HepG2 (cell line): ENCODE results near the gene ZNF816.

Experiments used
- CHD4 ChIP-seq: fragments of 200-600 bp; sonication (generic); IDR thresholded peaks from 2 replicates; pipeline ENCODE4 v1.7.0; 2017; ENCODE audit warnings: mild to moderate bottlenecking, low read length, borderline replicate concordance
- CTCF ChIP-seq: sonication (generic); formaldehyde crosslinking; IDR thresholded peaks from 2 replicates; pipeline ENCODE4 v1.5.0; 2020; ENCODE audit warnings: mild to moderate bottlenecking, missing genetic modification reagents, moderate library complexity
- FOXM1 ChIP-seq: sonication (generic); formaldehyde crosslinking; IDR thresholded peaks from 2 replicates; pipeline ENCODE4 v1.5.0; 2020; ENCODE audit warnings: missing genetic modification reagents
- PRPF4 ChIP-seq: fragments of 200-400 bp; formaldehyde crosslinking; IDR thresholded peaks from 2 replicates; pipeline ENCODE4 v1.6.1; 2016; ENCODE audit warnings: low read length, low read depth; ENCODE audit not compliant: poor library complexity, severe bottlenecking
- TF ChIP-seq, protein P1 (sequence below): sonication (generic); formaldehyde crosslinking; IDR thresholded peaks from 2 replicates; pipeline ENCODE4 v1.4.0; 2020; ENCODE audit warnings: low read depth, missing genetic modification reagents
- TF ChIP-seq, protein P2 (sequence below): sonication (generic); formaldehyde crosslinking; IDR thresholded peaks from 2 replicates; pipeline ENCODE4 v1.5.0; 2020; ENCODE audit warnings: missing genetic modification reagents

DNA sequence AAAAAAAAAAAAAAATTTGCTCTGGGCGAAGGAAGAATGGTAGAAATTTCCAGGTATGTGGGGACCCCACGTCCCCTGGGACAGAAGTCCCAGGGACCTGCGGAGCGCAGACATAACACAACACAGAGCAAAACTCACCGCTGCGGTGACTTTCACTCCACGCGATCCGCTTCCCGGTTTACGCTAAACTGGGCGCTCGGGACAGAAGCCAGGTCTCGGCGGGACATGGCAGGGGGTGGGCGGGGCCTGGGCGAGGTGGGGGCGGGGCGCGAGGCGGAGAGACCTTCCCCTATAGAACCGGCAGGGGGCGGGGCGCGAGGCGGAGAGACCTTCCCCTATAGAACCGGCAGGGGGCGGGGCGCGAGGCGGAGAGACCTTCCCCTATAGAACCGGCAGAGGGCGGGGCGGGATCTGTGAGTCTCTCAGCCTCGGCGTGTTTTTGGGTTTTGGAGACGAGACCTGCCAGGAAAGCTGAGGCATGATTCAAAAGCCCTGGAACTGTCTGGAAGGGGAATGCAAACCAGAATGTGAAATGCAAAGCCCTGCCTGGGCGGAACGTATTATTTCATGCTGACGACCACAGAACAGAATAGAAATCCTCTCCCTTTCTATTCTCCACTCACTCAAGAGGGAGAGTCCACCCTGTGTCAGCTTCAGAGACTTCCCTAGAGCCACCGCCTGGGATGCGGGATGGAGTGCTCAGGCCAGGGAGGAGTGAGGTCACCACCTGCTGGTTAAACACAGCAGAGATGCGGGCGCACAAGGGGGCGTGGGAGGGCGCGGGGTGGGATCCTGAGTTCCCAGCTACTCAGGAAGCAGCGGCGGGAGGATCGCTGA is 30.9 kb upstream of the ZNF816 start:
- TF ChIP-seq CTCF (CRISPR knock-in tag): peak; percentile 18; the same call in 1 of the 2 replicates
- TF ChIP-seq, protein P1, sequence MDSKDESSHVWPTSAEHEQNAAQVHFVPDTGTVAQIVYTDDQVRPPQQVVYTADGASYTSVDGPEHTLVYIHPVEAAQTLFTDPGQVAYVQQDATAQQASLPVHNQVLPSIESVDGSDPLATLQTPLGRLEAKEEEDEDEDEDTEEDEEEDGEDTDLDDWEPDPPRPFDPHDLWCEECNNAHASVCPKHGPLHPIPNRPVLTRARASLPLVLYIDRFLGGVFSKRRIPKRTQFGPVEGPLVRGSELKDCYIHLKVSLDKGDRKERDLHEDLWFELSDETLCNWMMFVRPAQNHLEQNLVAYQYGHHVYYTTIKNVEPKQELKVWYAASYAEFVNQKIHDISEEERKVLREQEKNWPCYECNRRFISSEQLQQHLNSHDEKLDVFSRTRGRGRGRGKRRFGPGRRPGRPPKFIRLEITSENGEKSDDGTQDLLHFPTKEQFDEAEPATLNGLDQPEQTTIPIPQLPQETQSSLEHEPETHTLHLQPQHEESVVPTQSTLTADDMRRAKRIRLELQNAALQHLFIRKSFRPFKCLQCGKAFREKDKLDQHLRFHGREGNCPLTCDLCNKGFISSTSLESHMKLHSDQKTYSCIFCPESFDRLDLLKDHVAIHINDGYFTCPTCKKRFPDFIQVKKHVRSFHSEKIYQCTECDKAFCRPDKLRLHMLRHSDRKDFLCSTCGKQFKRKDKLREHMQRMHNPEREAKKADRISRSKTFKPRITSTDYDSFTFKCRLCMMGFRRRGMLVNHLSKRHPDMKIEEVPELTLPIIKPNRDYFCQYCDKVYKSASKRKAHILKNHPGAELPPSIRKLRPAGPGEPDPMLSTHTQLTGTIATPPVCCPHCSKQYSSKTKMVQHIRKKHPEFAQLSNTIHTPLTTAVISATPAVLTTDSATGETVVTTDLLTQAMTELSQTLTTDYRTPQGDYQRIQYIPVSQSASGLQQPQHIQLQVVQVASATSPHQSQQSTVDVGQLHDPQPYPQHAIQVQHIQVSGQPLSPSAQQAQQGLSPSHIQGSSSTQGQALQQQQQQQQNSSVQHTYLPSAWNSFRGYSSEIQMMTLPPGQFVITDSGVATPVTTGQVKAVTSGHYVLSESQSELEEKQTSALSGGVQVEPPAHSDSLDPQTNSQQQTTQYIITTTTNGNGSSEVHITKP (CRISPR knock-in tag): no peak
- no peak for TF ChIP-seq PRPF4
- no peak for TF ChIP-seq FOXM1 (CRISPR knock-in tag)
- no peak for TF ChIP-seq CHD4
- TF ChIP-seq, protein P2, sequence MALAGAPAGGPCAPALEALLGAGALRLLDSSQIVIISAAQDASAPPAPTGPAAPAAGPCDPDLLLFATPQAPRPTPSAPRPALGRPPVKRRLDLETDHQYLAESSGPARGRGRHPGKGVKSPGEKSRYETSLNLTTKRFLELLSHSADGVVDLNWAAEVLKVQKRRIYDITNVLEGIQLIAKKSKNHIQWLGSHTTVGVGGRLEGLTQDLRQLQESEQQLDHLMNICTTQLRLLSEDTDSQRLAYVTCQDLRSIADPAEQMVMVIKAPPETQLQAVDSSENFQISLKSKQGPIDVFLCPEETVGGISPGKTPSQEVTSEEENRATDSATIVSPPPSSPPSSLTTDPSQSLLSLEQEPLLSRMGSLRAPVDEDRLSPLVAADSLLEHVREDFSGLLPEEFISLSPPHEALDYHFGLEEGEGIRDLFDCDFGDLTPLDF: no peak
